Thyroid gland (tissue), 4 donors: ENCODE measurements around the gene ST3GAL3. TPM values are rescaled to one million over a fixed set of nuclear protein-coding genes. Genes with fewer than 3 reads are reported as not detected.

ENCODE experiments used
- DNase-seq, 2 donors: peaks; one replicate each; pipeline ENCODE4 v3.0.0-alpha.2; 2019
- H3K27ac ChIP-seq, 3 donors: fragments of 200-600 bp; sonication (generic); 1 replicate in 2 of 3; 2 replicates in 1 of 3; pipeline ENCODE4 v1.5.1; 2016 to 2019; ENCODE audit warnings: mild to moderate bottlenecking in 1 of 3, moderate library complexity in 1 of 3
- H3K27me3 ChIP-seq: fragments of 200-600 bp; sonication (generic); one replicate; pipeline ENCODE4 v1.5.1; 2019
- H3K36me3 ChIP-seq, 2 donors: fragments of 200-600 bp; sonication (generic); one replicate each; pipeline ENCODE4 v1.5.1; 2016 to 2019
- H3K4me1 ChIP-seq, 2 donors: fragments of 200-600 bp; sonication (generic); one replicate each; pipeline ENCODE4 v1.5.1; 2017 to 2019
- H3K4me3 ChIP-seq, 3 donors: fragments of 200-600 bp; sonication (generic); replicated peaks in 1 of 3; 1 replicate in 2 of 3; 2 replicates in 1 of 3; pipeline ENCODE4 v1.5.1; 2016; ENCODE audit warnings: mild to moderate bottlenecking in 1 of 3
- H3K9me3 ChIP-seq: fragments of 200-600 bp; sonication (generic); one replicate; pipeline ENCODE4 v1.5.1; 2017
- POLR2A ChIP-seq, 2 donors: fragments of 450-650 bp; IDR thresholded peaks; one replicate each; pipeline ENCODE4 v1.6.1; 2017; ENCODE audit warnings: antibody characterized with exemption in 2 of 2, mild to moderate bottlenecking in 2 of 2, moderate library complexity in 1 of 2
- WGBS, 2 donors: methylation state at CpG; one replicate each; pipeline ENCODE4 v1.1.5; 2017; 5-methylcytosine and 5-hydroxymethylcytosine counted together
- intact Hi-C: fragments of 100-400 bp; cut with DNase I; formaldehyde crosslinking; loops from one replicate; pipeline ENCODE4 v1.15.1; 2023
- total RNA-seq, 4 donors: library from RNA; depleted of rRNA; stranded (reverse); fragments of >200 nt; gene quantifications; one replicate each; pipeline ENCODE4 v1.2.3, GENCODE V29; 2016
- TF ChIP-seq, protein P1 (sequence below), 6 experiments: fragments of 200-600 bp in 3 of 6; fragments of 450-650 bp in 3 of 6; sonication (generic) in 3 of 6; IDR thresholded peaks; one replicate each; pipeline ENCODE4 v1.5.1; 2016 to 2019; ENCODE audit warnings: antibody characterized with exemption in 6 of 6, mild to moderate bottlenecking in 2 of 6, inconsistent platforms in 1 of 6, moderate library complexity in 1 of 6

Gene ST3GAL3
- total RNA-seq, 4 donors from 2014 or later = 12.1 to 17.7 (median 14.3) TPM

DNA sequence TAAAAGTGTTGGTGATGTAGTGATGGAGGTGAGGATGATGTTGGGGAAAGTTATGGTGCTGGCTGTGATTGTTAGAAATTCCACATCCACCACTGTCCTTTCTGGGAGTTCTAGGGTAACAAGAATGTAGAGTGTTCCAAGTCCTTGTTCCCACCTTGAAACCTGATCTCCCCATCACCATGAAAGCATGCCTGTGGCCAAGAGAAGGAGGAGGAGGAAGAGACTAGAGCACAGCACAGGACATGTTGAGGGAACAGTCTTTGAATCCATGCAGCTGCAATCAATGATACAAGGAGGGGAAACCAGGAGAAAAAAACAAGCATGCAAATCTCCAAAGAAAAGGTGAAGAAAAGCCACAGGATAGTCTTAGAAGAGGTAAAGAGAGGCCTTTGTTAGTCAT is 180.4 kb downstream of the ST3GAL3 start:
- H3K4me1 ChIP-seq = no peaks in the 10 kb centered on the region
- H3K36me3 ChIP-seq = no peaks in the 10 kb centered on the region
- H3K4me3 ChIP-seq = no peak overlapping the region
- intact Hi-C loops = no loop called here
- DNase-seq = no peak
- no peak overlapping the region for H3K27ac ChIP-seq
- no peak for TF ChIP-seq POLR2A (IDR thresholded peaks at IDR 0.05)
- TF ChIP-seq, protein P1, sequence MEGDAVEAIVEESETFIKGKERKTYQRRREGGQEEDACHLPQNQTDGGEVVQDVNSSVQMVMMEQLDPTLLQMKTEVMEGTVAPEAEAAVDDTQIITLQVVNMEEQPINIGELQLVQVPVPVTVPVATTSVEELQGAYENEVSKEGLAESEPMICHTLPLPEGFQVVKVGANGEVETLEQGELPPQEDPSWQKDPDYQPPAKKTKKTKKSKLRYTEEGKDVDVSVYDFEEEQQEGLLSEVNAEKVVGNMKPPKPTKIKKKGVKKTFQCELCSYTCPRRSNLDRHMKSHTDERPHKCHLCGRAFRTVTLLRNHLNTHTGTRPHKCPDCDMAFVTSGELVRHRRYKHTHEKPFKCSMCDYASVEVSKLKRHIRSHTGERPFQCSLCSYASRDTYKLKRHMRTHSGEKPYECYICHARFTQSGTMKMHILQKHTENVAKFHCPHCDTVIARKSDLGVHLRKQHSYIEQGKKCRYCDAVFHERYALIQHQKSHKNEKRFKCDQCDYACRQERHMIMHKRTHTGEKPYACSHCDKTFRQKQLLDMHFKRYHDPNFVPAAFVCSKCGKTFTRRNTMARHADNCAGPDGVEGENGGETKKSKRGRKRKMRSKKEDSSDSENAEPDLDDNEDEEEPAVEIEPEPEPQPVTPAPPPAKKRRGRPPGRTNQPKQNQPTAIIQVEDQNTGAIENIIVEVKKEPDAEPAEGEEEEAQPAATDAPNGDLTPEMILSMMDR (IDR thresholded peaks at IDR 0.05) = no peak
- H3K27me3 ChIP-seq = no peaks in the 10 kb centered on the region
- no peaks in the 10 kb centered on the region for H3K9me3 ChIP-seq

DNA sequence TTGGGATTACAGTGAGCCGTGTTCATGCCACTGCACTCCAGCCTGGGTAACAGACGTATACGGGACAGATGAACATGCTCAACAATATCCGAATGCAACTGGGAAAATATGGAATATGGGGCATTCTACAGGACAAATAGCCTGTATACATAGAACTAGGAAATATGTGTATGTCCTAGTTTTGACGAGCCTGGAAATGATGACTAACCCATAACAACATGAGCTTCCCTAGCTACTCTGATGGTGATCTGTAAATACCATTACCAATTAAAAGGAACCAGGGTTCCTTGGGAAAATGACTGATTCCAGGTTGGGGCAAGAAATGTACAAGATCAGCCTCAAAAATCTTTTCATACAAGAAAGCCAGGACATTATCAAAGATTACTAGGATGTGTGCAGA is 183.5 kb downstream of the ST3GAL3 start:
- H3K27me3 ChIP-seq = no peaks in the 10 kb centered on the region
- WGBS, 2 donors = 92 to 95% methylated on average over 5 of the region's 5 CpGs
- H3K4me3 ChIP-seq = no peak overlapping the region
- no peak overlapping the region for H3K27ac ChIP-seq
- H3K36me3 ChIP-seq = no peaks in the 10 kb centered on the region
- no peak for DNase-seq
- no peaks in the 10 kb centered on the region for H3K4me1 ChIP-seq
- no peak for TF ChIP-seq POLR2A (IDR thresholded peaks at IDR 0.05)
- TF ChIP-seq, protein P1 (IDR thresholded peaks at IDR 0.05) = no peak
- intact Hi-C loops = no loop called here
- H3K9me3 ChIP-seq = no peaks in the 10 kb centered on the region

- WGBS, 2 donors = 100% methylated on average over 1 of the region's 1 CpG
- Histone ChIP-seq H3K36me3 (no peaks in the 10 kb centered on the region), H3K4me3 (no peak overlapping the region), H3K27me3 (no peaks in the 10 kb centered on the region), H3K27ac (no peak overlapping the region), H3K4me1 (no peaks in the 10 kb centered on the region), H3K9me3 (no peaks in the 10 kb centered on the region)
- TF ChIP-seq POLR2A (IDR thresholded peaks at IDR 0.05) = no peak
- TF ChIP-seq, protein P1 (IDR thresholded peaks at IDR 0.05) = no peak
- no peak for DNase-seq
- intact Hi-C loops = no loop called here
Measured at GRCh38 chr1:43893006-43893405, 185.7 kb downstream of the ST3GAL3 start.

DNA sequence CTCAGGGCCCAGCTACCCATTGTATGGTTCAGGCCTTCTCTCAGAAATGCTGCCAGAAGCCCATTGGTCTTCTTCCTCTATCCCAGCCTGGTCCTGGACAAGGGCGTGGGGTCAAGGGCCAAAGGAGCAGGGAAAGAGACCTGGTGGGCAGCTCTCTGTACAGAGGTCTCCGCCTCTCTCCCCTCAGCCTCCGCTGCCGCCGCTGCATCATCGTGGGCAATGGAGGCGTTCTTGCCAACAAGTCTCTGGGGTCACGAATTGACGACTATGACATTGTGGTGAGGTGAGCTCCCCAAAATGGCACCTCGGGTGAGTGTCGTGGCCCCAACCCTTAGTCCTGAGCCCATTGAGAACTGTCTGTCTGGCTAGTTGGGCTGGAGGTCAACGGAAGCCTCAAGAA is 191.6 kb downstream of the ST3GAL3 start:
- Histone ChIP-seq H3K4me1 (no peaks in the 10 kb centered on the region), H3K9me3 (no peaks in the 10 kb centered on the region), H3K4me3 (no peak overlapping the region), H3K27ac (no peak overlapping the region), H3K27me3 (no peaks in the 10 kb centered on the region), H3K36me3 (peaks cover 0 to 3% of the 10 kb centered on the region in 2 donors)
- WGBS, 2 donors = 95 to 98% methylated on average over 12 of the region's 12 CpGs
- no peak for DNase-seq
- TF ChIP-seq POLR2A (IDR thresholded peaks at IDR 0.05) = no peak
- TF ChIP-seq, protein P1 (IDR thresholded peaks at IDR 0.05) = no peak
- intact Hi-C loops = no loop called here

GRCh38 chr1:43900386-43900785 is 193.1 kb downstream of the ST3GAL3 start:
- H3K4me3 ChIP-seq = no peak overlapping the region
- no peak overlapping the region for H3K27ac ChIP-seq
- intact Hi-C loops = no loop called here
- H3K27me3 ChIP-seq = no peaks in the 10 kb centered on the region
- TF ChIP-seq, protein P1 (IDR thresholded peaks at IDR 0.05) = no peak
- TF ChIP-seq POLR2A (IDR thresholded peaks at IDR 0.05) = no peak
- H3K36me3 ChIP-seq = peaks cover 0 to 3% of the 10 kb centered on the region in 2 donors
- WGBS, 2 donors = 97% methylated on average over 3 of the region's 3 CpGs
- DNase-seq = no peak
- no peaks in the 10 kb centered on the region for H3K9me3 ChIP-seq
- H3K4me1 ChIP-seq = no peaks in the 10 kb centered on the region
